Transverse colon (tissue), 4 donors: ENCODE results near the gene LMAN2L.

Experiments
- EP300 ChIP-seq: sonication (generic); formaldehyde crosslinking; IDR thresholded peaks from one replicate; pipeline ENCODE4 v1.6.1; 2017; ENCODE audit warnings: antibody characterized with exemption, low read depth
- POLR2A ChIP-seq: fragments of 450-650 bp; IDR thresholded peaks from one replicate; pipeline ENCODE4 v1.6.1; 2016; ENCODE audit warnings: antibody characterized with exemption, mild to moderate bottlenecking, moderate library complexity
- POLR2AphosphoS5 ChIP-seq, 3 donors: sonication (generic); formaldehyde crosslinking; IDR thresholded peaks; one replicate each; pipeline ENCODE4 v1.6.1; 2016; ENCODE audit warnings: antibody characterized with exemption in 3 of 3
- TF ChIP-seq, protein P1 (sequence below), 5 experiments: fragments of 200-600 bp in 3 of 5; fragments of 450-650 bp in 2 of 5; sonication (generic) in 3 of 5; IDR thresholded peaks; 1 replicate in 2 of 5; 2 replicates in 3 of 5; pipeline ENCODE4 v1.5.1; 2016 to 2017; ENCODE audit warnings: antibody characterized with exemption in 5 of 5, inconsistent platforms in 3 of 5, mild to moderate bottlenecking in 2 of 5, moderate library complexity in 1 of 5

- TF ChIP-seq POLR2A (no peak), EP300 (no peak), POLR2AphosphoS5 (IDR thresholded peaks at IDR 0.05) (no peak)
- TF ChIP-seq, protein P1, sequence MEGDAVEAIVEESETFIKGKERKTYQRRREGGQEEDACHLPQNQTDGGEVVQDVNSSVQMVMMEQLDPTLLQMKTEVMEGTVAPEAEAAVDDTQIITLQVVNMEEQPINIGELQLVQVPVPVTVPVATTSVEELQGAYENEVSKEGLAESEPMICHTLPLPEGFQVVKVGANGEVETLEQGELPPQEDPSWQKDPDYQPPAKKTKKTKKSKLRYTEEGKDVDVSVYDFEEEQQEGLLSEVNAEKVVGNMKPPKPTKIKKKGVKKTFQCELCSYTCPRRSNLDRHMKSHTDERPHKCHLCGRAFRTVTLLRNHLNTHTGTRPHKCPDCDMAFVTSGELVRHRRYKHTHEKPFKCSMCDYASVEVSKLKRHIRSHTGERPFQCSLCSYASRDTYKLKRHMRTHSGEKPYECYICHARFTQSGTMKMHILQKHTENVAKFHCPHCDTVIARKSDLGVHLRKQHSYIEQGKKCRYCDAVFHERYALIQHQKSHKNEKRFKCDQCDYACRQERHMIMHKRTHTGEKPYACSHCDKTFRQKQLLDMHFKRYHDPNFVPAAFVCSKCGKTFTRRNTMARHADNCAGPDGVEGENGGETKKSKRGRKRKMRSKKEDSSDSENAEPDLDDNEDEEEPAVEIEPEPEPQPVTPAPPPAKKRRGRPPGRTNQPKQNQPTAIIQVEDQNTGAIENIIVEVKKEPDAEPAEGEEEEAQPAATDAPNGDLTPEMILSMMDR (IDR thresholded peaks at IDR 0.05): no peak
Measured at GRCh38 chr2:96710985-96711384, 28.9 kb downstream of the LMAN2L start.
